HEK293T (cell line): ENCODE results near the gene ZBTB3.

Experiments used
- CTCF ChIA-PET: fragments of 350-600 bp; formaldehyde crosslinking; extraction: SDS; loops from one replicate; lab custom pipeline; 2021; ENCODE audit warnings: antibody characterized with exemption, inconsistent platforms; lab: Yijun Ruan, JAX
- POLR2A ChIA-PET: fragments of 350-600 bp; formaldehyde crosslinking; extraction: SDS; loops from one replicate; lab custom pipeline; 2020; ENCODE audit warnings: antibody characterized with exemption, inconsistent platforms; lab: Yijun Ruan, JAX
- DNase-seq: peaks from one replicate; pipeline ENCODE4 v3.0.0; 2012; ENCODE audit warnings: mixed read lengths; ENCODE audit errors: extremely low spot score
- ARNT ChIP-seq: fragments of 450-650 bp; IDR thresholded peaks from 2 replicates; pipeline ENCODE4 v1.6.1; 2017; ENCODE audit warnings: mild to moderate bottlenecking
- BHLHE40 ChIP-seq: fragments of 450-650 bp; IDR thresholded peaks from 2 replicates; pipeline ENCODE4 v1.6.1; 2016; ENCODE audit warnings: mild to moderate bottlenecking, moderate library complexity, borderline replicate concordance
- CTBP1 ChIP-seq: fragments of 450-650 bp; IDR thresholded peaks from 2 replicates; pipeline ENCODE4 v1.6.1; 2016; ENCODE audit warnings: borderline replicate concordance
- ELF4 ChIP-seq: fragments of 450-650 bp; IDR thresholded peaks from 2 replicates; pipeline ENCODE4 v1.6.1; 2017; ENCODE audit warnings: antibody characterized with exemption
- FOXA1 ChIP-seq: fragments of 450-650 bp; IDR thresholded peaks from 2 replicates; pipeline ENCODE4 v1.6.1; 2016; ENCODE audit warnings: mild to moderate bottlenecking
- FOXK2 ChIP-seq: fragments of 450-650 bp; IDR thresholded peaks from 2 replicates; pipeline ENCODE4 v1.6.1; 2016; ENCODE audit warnings: mild to moderate bottlenecking
- FOXM1 ChIP-seq: fragments of 450-650 bp; IDR thresholded peaks from 2 replicates; pipeline ENCODE4 v1.6.1; 2017; ENCODE audit warnings: mild to moderate bottlenecking, borderline replicate concordance
- HDGF ChIP-seq: fragments of 450-650 bp; IDR thresholded peaks from 2 replicates; pipeline ENCODE4 v1.6.1; 2017; ENCODE audit warnings: antibody characterized with exemption, borderline replicate concordance
- L3MBTL2 ChIP-seq: fragments of 450-650 bp; conservative IDR thresholded peaks from 2 replicates; pipeline ENCODE4 v1.6.1; 2016; ENCODE audit warnings: mild to moderate bottlenecking
- LEF1 ChIP-seq: fragments of 450-650 bp; IDR thresholded peaks from 2 replicates; pipeline ENCODE4 v1.6.1; 2017; ENCODE audit warnings: mild to moderate bottlenecking, borderline replicate concordance
- NFRKB ChIP-seq: fragments of 450-650 bp; IDR thresholded peaks from 2 replicates; pipeline ENCODE4 v1.6.1; 2016; ENCODE audit warnings: mild to moderate bottlenecking, moderate library complexity
- SP1 ChIP-seq: fragments of 450-650 bp; IDR thresholded peaks from 2 replicates; pipeline ENCODE4 v1.6.1; 2017
- SUZ12 ChIP-seq: fragments of 450-650 bp; IDR thresholded peaks from 2 replicates; pipeline ENCODE4 v1.6.1; 2016; ENCODE audit warnings: mild to moderate bottlenecking
- TARDBP ChIP-seq: fragments of 450-650 bp; IDR thresholded peaks from 2 replicates; pipeline ENCODE4 v1.6.1; 2016
- ZNF384 ChIP-seq: fragments of 450-650 bp; IDR thresholded peaks from 2 replicates; pipeline ENCODE4 v1.6.1; 2016
- TF ChIP-seq, protein P1 (sequence below): fragments of 450-650 bp; IDR thresholded peaks from 2 replicates; pipeline ENCODE4 v1.6.1; 2016

The ZBTB3 gene

GRCh38 chr11:62716816-62717215 is 37.1 kb downstream of the ZBTB3 start:
- TF ChIP-seq FOXM1 (no peak), FOXK2 (no peak), ZNF384 (no peak), SUZ12 (no peak), LEF1 (no peak), CTBP1 (no peak), TARDBP (no peak), ARNT (no peak), BHLHE40 (no peak), SP1 (no peak), L3MBTL2 (no peak), ELF4 (no peak), HDGF (no peak)
- TF ChIP-seq, protein P1, sequence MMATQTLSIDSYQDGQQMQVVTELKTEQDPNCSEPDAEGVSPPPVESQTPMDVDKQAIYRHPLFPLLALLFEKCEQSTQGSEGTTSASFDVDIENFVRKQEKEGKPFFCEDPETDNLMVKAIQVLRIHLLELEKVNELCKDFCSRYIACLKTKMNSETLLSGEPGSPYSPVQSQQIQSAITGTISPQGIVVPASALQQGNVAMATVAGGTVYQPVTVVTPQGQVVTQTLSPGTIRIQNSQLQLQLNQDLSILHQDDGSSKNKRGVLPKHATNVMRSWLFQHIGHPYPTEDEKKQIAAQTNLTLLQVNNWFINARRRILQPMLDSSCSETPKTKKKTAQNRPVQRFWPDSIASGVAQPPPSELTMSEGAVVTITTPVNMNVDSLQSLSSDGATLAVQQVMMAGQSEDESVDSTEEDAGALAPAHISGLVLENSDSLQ, result no peak
- ChIA-PET POLR2A (interaction anchor here (3.4 kb wide), 1 partner anchor 10 kb away, joined by 18 read pairs; the partner anchor contains the start of gene HNRNPUL2), CTCF (no interaction called here)
- DNase-seq, result no peak

GRCh38 chr11:62716206-62716605 is 37.8 kb downstream of the ZBTB3 start:
- no peak for DNase-seq
- no peak for TF ChIP-seq HDGF
- no peak for TF ChIP-seq SUZ12
- TF ChIP-seq FOXM1, result no peak
- CTCF ChIA-PET, result no interaction called here
- POLR2A ChIA-PET, result interaction anchor here (0.6 to 3.4 kb wide), 3 partner anchors 10 to 95 kb away, joined by 3 to 18 read pairs (median 3); partner anchors contain the start of gene HNRNPUL2

DNA sequence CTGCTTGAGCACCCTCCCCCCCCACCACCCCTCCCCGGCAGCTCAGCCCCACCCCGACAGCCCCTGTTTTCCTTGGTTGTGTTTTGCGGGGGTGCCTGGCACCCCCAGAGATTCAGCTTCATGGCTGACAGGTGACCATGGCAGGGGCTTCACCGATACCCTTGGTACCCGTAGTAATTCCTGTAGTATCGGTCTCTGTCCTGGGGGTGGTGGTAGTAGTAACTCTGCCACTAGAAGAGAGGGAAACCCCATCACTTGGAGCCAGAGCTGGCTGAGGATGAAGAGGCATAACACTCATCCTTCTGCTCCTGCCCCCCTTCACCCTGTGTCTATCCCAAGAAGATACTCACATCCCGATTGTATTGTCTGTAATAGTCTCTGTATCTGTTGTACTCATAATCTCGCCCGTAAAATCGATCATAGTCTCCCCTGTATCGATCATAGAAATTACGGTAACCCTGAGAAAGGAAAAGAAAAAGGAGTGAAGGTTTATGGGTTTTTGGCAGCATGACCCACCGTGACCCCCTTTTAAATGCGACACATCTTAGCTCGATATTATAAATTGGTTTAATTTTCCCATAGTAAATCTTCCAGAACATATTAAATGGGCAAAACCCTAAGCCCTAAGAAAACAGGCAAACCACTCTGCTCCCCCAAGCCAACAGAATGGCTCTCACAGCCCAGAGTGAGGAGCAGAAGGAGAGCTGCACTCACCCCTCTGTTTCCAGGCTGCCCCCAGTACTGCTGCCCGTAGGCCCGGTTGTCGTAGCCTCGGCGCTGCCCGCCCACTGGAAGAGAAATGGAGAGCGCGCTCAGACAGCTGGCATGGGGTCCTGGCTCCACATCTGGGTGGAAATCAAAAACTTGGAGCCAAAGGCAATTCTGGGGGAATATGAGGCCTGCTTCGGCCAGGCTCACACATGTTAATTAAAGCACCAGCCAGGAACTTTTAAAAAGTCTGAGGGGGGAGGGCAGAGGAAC is 38.5 kb downstream of the ZBTB3 start:
- POLR2A ChIA-PET, result interaction anchor here (0.6 to 3.4 kb wide), 4 partner anchors 11 to 124 kb away, joined by 3 to 18 read pairs (median 3); partner anchors contain the start of genes HNRNPUL2 and TUT1
- TF ChIP-seq ARNT, result no peak
- TF ChIP-seq, protein P1, result no peak
- TF ChIP-seq BHLHE40, result no peak
- no peak for TF ChIP-seq TARDBP
- TF ChIP-seq SUZ12, result no peak
- no peak for TF ChIP-seq FOXK2
- no peak for TF ChIP-seq L3MBTL2
- no peak for TF ChIP-seq FOXM1
- no peak for TF ChIP-seq FOXA1
- no peak for TF ChIP-seq LEF1
- no peak for TF ChIP-seq CTBP1
- no peak for TF ChIP-seq HDGF
- TF ChIP-seq NFRKB, result no peak
- TF ChIP-seq SP1, result no peak
- TF ChIP-seq ZNF384, result no peak
- TF ChIP-seq ELF4, result no peak
- DNase-seq, result no peak
- CTCF ChIA-PET, result interaction anchor here (0.6 kb wide), 2 partner anchors 52 to 146 kb away, joined by 3 to 4 read pairs; no protein-coding TSS in a partner anchor

GRCh38 chr11:62713343-62713742 is 40.6 kb downstream of the ZBTB3 start:
- no peak for TF ChIP-seq ZNF384
- no peak for DNase-seq
- ChIA-PET CTCF (no interaction called here), POLR2A (interaction anchor here (1.8 kb wide), 1 partner anchor 14 kb away, joined by 6 read pairs; the partner anchor contains the start of gene HNRNPUL2)

GRCh38 chr11:62712861-62713260 is 41.1 kb downstream of the ZBTB3 start:
- ChIA-PET CTCF (no interaction called here), POLR2A (interaction anchor here (1.0 to 1.8 kb wide), 2 partner anchors 13 to 14 kb away, joined by 5 to 6 read pairs; partner anchors contain the start of gene HNRNPUL2)
- DNase-seq, result no peak
- TF ChIP-seq FOXA1 (no peak), TARDBP (no peak), SUZ12 (no peak), SP1 (no peak), LEF1 (no peak)
- TF ChIP-seq, protein P1, result no peak

GRCh38 chr11:62712276-62712812 is 41.6 kb downstream of the ZBTB3 start:
- ChIA-PET CTCF (no interaction called here), POLR2A (interaction anchor here (1.0 to 1.8 kb wide), 2 partner anchors 13 to 15 kb away, joined by 5 to 6 read pairs; partner anchors contain the start of gene HNRNPUL2)
- no peak for DNase-seq
- TF ChIP-seq FOXK2 (no peak), FOXA1 (no peak), NFRKB (no peak), BHLHE40 (no peak), HDGF (no peak), SP1 (no peak), ARNT (no peak), SUZ12 (no peak), CTBP1 (no peak), ZNF384 (no peak), TARDBP (no peak), L3MBTL2 (no peak), ELF4 (no peak), FOXM1 (no peak)
- TF ChIP-seq, protein P1, result no peak
